GM12873 (cell line): ENCODE measurements around the gene GABBR2.

Experiments used
- CTCF ChIP-seq: IDR thresholded peaks from 2 replicates; pipeline ENCODE4 v1.5.1; 2012; ENCODE audit warnings: low read depth, mild to moderate bottlenecking, moderate library complexity, low read length, control low read depth; ENCODE audit not compliant: insufficient read depth; ENCODE audit errors: missing control alignments

GABBR2 gene

DNA sequence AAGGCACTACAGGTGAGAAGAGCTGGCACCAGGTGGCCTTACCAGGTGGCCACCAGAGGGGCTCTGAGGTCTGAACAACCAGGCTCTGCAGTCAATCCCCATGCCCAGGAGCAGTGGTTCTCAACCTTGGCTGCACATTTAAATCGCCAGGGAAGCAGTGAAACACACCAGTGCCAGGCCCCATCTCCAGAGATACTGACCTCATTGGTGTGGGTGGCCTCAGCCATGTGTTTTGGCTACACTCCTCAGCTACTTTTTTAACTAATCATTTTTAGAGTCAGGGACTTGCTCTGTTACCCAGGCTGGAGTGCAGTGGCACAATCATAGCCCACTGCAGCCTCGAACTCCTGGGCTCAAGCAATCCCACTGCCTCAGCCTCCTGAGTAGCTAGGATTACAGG, 56.0 kb downstream of the GABBR2 start:
- no peak for TF ChIP-seq CTCF

DNA sequence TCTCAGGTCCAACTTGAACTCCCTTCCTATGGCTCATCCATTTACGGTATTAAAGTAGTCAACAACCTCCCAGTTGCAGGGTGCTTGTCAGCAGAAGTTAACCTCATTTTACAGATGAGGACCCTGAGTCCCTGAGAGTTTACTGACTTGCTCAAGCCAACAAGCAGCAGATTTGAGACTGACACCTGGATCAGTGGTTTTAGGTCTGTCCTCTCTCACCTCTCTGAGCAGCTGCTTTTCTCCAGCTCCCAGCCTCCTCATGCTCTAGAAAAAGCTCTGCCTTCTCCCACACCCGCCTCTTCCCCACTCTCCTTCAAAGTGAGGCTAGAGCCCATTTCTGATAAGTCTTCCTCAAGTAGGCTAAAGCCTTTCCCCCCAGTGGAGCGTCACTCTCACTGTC, 56.4 kb downstream of the GABBR2 start:
- no peak for TF ChIP-seq CTCF

DNA sequence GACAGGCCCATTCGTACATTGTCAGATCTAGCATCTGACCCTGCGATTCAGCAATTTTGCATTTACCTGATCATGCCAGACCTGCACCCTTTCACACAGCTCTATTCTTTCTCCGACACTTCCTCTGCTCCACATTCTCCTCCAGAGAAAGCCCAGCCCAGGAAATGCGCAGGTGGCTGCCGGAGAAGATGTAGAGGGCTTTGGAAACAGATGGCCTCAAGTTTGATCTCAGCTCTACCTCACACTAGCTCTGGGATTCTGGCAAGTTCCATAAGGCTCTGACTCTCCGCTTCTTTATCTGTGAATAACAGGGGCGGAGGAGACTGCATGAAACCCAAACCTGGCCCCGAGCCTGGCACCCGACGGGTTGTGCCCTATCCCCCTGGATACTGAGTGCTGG, 61.5 kb downstream of the GABBR2 start:
- TF ChIP-seq CTCF: no peak

- no peak for TF ChIP-seq CTCF
Observed at GRCh38 chr9:98644011-98644410, 64.7 kb downstream of the GABBR2 start.

DNA sequence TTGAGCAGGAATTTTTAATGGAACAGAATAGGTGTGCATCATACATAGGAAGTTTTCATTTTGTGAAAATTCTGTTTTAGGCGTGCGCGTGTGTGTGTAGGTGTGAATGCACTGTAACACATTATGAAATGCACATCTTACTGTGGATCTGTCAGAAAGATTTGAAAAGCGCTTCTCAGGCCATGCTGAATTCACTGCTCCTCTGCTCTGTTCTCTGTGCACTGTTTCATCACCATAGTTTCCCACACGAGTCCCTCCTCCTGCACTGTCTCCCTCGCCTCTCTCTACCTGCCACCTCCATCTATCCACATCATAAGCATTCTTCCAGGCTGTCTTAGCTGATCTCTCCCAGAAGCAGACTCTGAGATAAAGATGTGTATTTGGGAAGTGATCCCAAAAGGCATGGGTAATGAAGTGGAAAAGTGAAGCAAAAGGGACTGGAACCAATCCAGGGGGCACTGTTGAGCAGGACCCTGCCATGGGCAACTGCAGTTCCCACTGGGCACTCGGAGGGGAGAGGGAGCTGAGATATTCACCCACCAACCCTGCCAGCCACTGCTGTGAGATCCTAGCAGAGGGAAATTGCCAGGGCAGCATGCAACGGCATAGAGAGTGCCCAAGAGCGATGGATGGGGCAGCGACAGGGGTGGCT, 65.9 kb downstream of the GABBR2 start:
- TF ChIP-seq CTCF: no peak

DNA sequence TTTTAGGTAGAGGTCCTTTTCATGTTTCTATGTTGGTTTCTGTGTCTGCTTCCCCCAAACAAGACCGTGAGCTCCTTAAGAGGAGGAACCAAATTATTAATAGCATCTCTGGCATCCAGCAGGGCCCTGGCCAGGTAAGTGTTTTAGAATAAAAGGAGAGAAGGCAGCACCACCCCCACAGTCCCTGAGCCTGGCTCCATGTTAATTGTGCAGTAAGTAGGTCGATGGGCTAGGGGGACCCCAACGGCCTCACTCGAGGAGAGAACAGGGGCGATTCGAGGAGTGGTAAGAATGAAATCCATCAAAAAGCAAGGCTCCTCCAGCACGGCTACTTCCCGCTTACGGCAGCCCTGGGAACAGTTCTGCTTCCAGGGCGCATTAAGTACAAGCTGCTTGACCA, 67.0 kb downstream of the GABBR2 start:
- no peak for TF ChIP-seq CTCF

DNA sequence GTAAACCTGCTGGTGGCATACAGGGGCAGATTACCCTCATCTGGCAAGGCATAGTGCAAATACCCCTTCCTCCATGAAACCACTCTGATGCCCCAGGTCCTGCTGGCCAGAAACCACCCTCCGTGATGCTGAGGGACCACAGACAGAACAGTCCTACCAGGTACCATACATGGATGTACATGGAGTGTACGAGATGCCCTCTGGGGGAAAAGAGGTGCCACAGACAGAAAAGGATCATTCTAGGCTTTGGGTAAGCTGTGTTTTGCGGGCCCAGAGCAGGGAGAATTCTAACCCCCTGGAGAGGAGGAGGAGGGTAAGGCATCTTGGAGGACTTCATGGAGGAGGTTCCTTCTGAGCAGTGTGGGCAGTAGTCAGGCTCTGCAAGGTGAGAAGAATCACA, 68.3 kb downstream of the GABBR2 start:
- no peak for TF ChIP-seq CTCF

- no peak for TF ChIP-seq CTCF
Observed at GRCh38 chr9:98639133-98639532, 69.6 kb downstream of the GABBR2 start.
